ENCODE measurements around the gene DHCR24.

- TF ChIP-seq CTCF (conservative IDR thresholded peaks at IDR 0.05; ENCODE audit: low read depth in 2 of 2) (no peak), POLR2AphosphoS5 (IDR thresholded peaks at IDR 0.05; ENCODE audit: low read depth) (no peak), EZH2 (IDR thresholded peaks at IDR 0.05; ENCODE audit: low read depth, unreplicated experiment) (no peak), ETS1 (IDR thresholded peaks at IDR 0.05) (no peak)
Observed at GRCh38 chr1:54892586-54892985, 5.6 kb upstream of the DHCR24 start.
